ENCODE results near the gene GFRA1.

GRCh38 chr10:116110736-116111135 lies 162.3 kb downstream of the GFRA1 start:
- TF ChIP-seq CTCF (IDR thresholded peaks at IDR 0.05; ENCODE audit: low read length) (no peak), EZH2 (IDR thresholded peaks at IDR 0.05; ENCODE audit: borderline replicate concordance, low read length) (no peak)

Data from OCI-LY1 (cell line).